Glomerular endothelial cell (primary cell): Measurements from ENCODE around the gene MAPT. TPM values are rescaled to one million over a fixed set of nuclear protein-coding genes. Genes with fewer than 3 reads are reported as not detected.
"Not testable (repeated sequence)": the region's sequence is repeated elsewhere in the genome, so short reads cannot be mapped to it uniquely, and the experiment has no call there.

Source experiments
- DNase-seq: peaks from one replicate; pipeline ENCODE4 v3.0.0-alpha.2; 2011; ENCODE audit warnings: low read depth, low spot score; ENCODE audit errors: extremely low read depth
- total RNA-seq: library from RNA; depleted of rRNA; stranded (reverse); fragments of >200 nt; gene quantifications from 2 replicates; pipeline ENCODE4 v1.2.3, GENCODE V29; 2015

The MAPT gene
- total RNA-seq, 1 donor from 2014 or later, result 0.12 TPM

GRCh38 chr17:45923511-45924268, 29.3 kb downstream of the MAPT start:
- no peak for DNase-seq

GRCh38 chr17:45924332-45924820, 30.0 kb downstream of the MAPT start:
- no peak for DNase-seq

- DNase-seq, result no peak
These were observed 31.0 kb downstream of the MAPT start for GRCh38 chr17:45925311-45925710.

- DNase-seq, result no peak
These were observed 32.9 kb downstream of the MAPT start for GRCh38 chr17:45927247-45927646.

- no peak for DNase-seq
These were observed 35.0 kb downstream of the MAPT start for GRCh38 chr17:45929344-45929743.

GRCh38 chr17:45930420-45930951, 36.1 kb downstream of the MAPT start:
- DNase-seq, result no peak

GRCh38 chr17:45931677-45932076, 37.3 kb downstream of the MAPT start:
- no peak for DNase-seq

GRCh38 chr17:45934044-45934979, 40.0 kb downstream of the MAPT start:
- no peak for DNase-seq

- no peak for DNase-seq
These were observed 40.9 kb downstream of the MAPT start for GRCh38 chr17:45935197-45935709.

GRCh38 chr17:45935710-45936509, 41.6 kb downstream of the MAPT start:
- no peak for DNase-seq

- no peak for DNase-seq
These were observed 42.3 kb downstream of the MAPT start for GRCh38 chr17:45936610-45937009.

- not testable (repeated sequence) for DNase-seq
These were observed 42.8 kb downstream of the MAPT start for GRCh38 chr17:45937186-45937585.

- no peak for DNase-seq
These were observed 45.0 kb downstream of the MAPT start for GRCh38 chr17:45939395-45939794.

- no peak for DNase-seq
These were observed 45.9 kb downstream of the MAPT start for GRCh38 chr17:45940293-45940692.

GRCh38 chr17:45940826-45941225, 46.5 kb downstream of the MAPT start:
- DNase-seq, result no peak

GRCh38 chr17:45941395-45941794, 47.0 kb downstream of the MAPT start:
- DNase-seq, result no peak

- DNase-seq, result no peak
These were observed 47.9 kb downstream of the MAPT start for GRCh38 chr17:45942284-45942683.

GRCh38 chr17:45946841-45947256, 52.5 kb downstream of the MAPT start:
- no peak for DNase-seq

GRCh38 chr17:45948498-45948880, 54.1 kb downstream of the MAPT start:
- no peak for DNase-seq

- no peak for DNase-seq
These were observed 54.7 kb downstream of the MAPT start for GRCh38 chr17:45948881-45949624.
